ENCODE data around the gene DHX35. TPM values are rescaled to one million over a fixed set of nuclear protein-coding genes. Genes with fewer than 3 reads are reported as not detected.

The DHX35 gene
- total RNA-seq, 1 donor from 2014 or later, result 15.8 TPM

- no peaks in the 10 kb centered on the region for H3K27me3 ChIP-seq (ENCODE audit: low read depth)
- peak overlapping the region; percentile 66 for H3K27ac ChIP-seq (replicated peaks)
- peaks cover 33% of the 10 kb centered on the region for H3K36me3 ChIP-seq
- H3K4me3 ChIP-seq, result no peak overlapping the region
- intact Hi-C loops (cut with micrococcal nuclease), result no loop called here
- no peak for DNase-seq
- H3K4me1 ChIP-seq, result peaks cover 55% of the 10 kb centered on the region
- H3K9me3 ChIP-seq (replicated peaks), result no peaks in the 10 kb centered on the region
- TF ChIP-seq CTCF (IDR thresholded peaks at IDR 0.05; ENCODE audit: borderline replicate concordance), result no peak
Observed at GRCh38 chr20:38975539-38976120, 13.5 kb downstream of the DHX35 start.

GRCh38 chr20:38979434-38979833 lies 17.3 kb downstream of the DHX35 start:
- Histone ChIP-seq H3K27ac (replicated peaks) (peak overlapping the region; percentile 69), H3K9me3 (replicated peaks) (no peaks in the 10 kb centered on the region), H3K4me3 (no peak overlapping the region), H3K36me3 (peaks cover 13% of the 10 kb centered on the region), H3K4me1 (peaks cover 50% of the 10 kb centered on the region), H3K27me3 (ENCODE audit: low read depth) (no peaks in the 10 kb centered on the region)
- TF ChIP-seq CTCF (IDR thresholded peaks at IDR 0.05; ENCODE audit: borderline replicate concordance), result no peak
- no peak for DNase-seq
- intact Hi-C loops (cut with micrococcal nuclease), result no loop called here

- no peaks in the 10 kb centered on the region for H3K27me3 ChIP-seq (ENCODE audit: low read depth)
- no peak overlapping the region for H3K4me3 ChIP-seq
- no peaks in the 10 kb centered on the region for H3K9me3 ChIP-seq (replicated peaks)
- DNase-seq, result no peak
- peaks cover 50% of the 10 kb centered on the region for H3K4me1 ChIP-seq
- TF ChIP-seq CTCF (IDR thresholded peaks at IDR 0.05; ENCODE audit: borderline replicate concordance), result no peak
- H3K27ac ChIP-seq (replicated peaks), result peak overlapping the region; percentile 69
- peaks cover 13% of the 10 kb centered on the region for H3K36me3 ChIP-seq
- intact Hi-C loops (cut with micrococcal nuclease), result no loop called here
Observed at GRCh38 chr20:38979842-38980241, 17.7 kb downstream of the DHX35 start.

- no peak for DNase-seq
- Histone ChIP-seq H3K36me3 (peaks cover 13% of the 10 kb centered on the region), H3K27ac (replicated peaks) (no peak overlapping the region), H3K4me1 (peaks cover 64% of the 10 kb centered on the region), H3K4me3 (no peak overlapping the region), H3K9me3 (replicated peaks) (no peaks in the 10 kb centered on the region), H3K27me3 (ENCODE audit: low read depth) (no peaks in the 10 kb centered on the region)
- no peak for TF ChIP-seq CTCF (IDR thresholded peaks at IDR 0.05; ENCODE audit: borderline replicate concordance)
- intact Hi-C loops (cut with micrococcal nuclease), result no loop called here
Observed at GRCh38 chr20:38982291-38982690, 20.1 kb downstream of the DHX35 start.

GRCh38 chr20:38985060-38985459 lies 22.9 kb downstream of the DHX35 start:
- Histone ChIP-seq H3K4me3 (no peak overlapping the region), H3K4me1 (peaks cover 44% of the 10 kb centered on the region), H3K36me3 (peaks cover 15% of the 10 kb centered on the region), H3K27me3 (ENCODE audit: low read depth) (no peaks in the 10 kb centered on the region), H3K9me3 (replicated peaks) (no peaks in the 10 kb centered on the region), H3K27ac (replicated peaks) (peak overlapping the region; percentile 72)
- intact Hi-C loops (cut with micrococcal nuclease), result no loop called here
- no peak for DNase-seq
- TF ChIP-seq CTCF (IDR thresholded peaks at IDR 0.05; ENCODE audit: borderline replicate concordance), result no peak
